HepG2 (cell line): Measurements from ENCODE around the gene CLCA1. TPM values are rescaled to one million over a fixed set of nuclear protein-coding genes. Genes with fewer than 3 reads are reported as not detected.

Source experiments
- ATAC-seq: fragments of 200-7000 bp; cut with Tn5 transposase; 3 replicates; pipeline ENCODE4 v1.9.1; 2020; ENCODE audit warnings: mild to moderate bottlenecking, moderate library complexity
- BruUV-seq: library from RNA; stranded (reverse); fragments of 400-500 nt; replicated peaks from 2 replicates; lab custom pipeline; 2021; lab: Mats Ljungman, UMichigan
- CTCF ChIA-PET: fragments of 300-600 bp; formaldehyde crosslinking; extraction: SDS; loops from one replicate; lab custom pipeline; 2021; ENCODE audit warnings: low total read pairs, inconsistent platforms, low intra/inter-chr PET ratio; lab: Yijun Ruan, JAX
- POLR2A ChIA-PET: fragments of 350-600 bp; sonication (Branson Sonifier 250); formaldehyde crosslinking; loops from one replicate; lab custom pipeline; 2020; ENCODE audit warnings: antibody characterized with exemption, inconsistent platforms; lab: Yijun Ruan, JAX
- DNase-seq: peaks from one replicate; pipeline ENCODE4 v3.0.0-alpha.2; 2015; ENCODE audit warnings: low spot score
- FAIRE-seq: peaks from 3 replicates; lab custom pipeline; 2011; peaks lifted over from hg19 to GRCh38; lab: Jason Lieb, UNC
- H2AFZ ChIP-seq: one replicate; pipeline ENCODE4 v1.6.1; 2011; ENCODE audit warnings: low read length, inconsistent platforms
- H3K27ac ChIP-seq: fragments of 300-600 bp; 3 replicates; pipeline ENCODE4 v1.8.0; 2011; ENCODE audit warnings: mixed run types, mild to moderate bottlenecking, mixed read lengths, low read length, inconsistent platforms; ENCODE audit not compliant: insufficient read depth; ENCODE audit errors: extremely low read length
- H3K27me3 ChIP-seq, 2 experiments: fragments of 200-600 bp in 1 of 2; 2 replicates in 1 of 2; 3 replicates in 1 of 2; pipeline versions ENCODE4 v1.6.0 to v1.8.0; 2011; ENCODE audit warnings: low read length in 2 of 2, mild to moderate bottlenecking in 2 of 2, moderate library complexity in 2 of 2, inconsistent platforms in 1 of 2; ENCODE audit not compliant: insufficient read depth in 2 of 2, control insufficient read depth in 1 of 2
- H3K36me3 ChIP-seq, 2 experiments: fragments of 200-600 bp in 1 of 2; replicated peaks in 1 of 2; 2 replicates in 1 of 2; 3 replicates in 1 of 2; pipeline versions ENCODE4 v1.5.1 to v1.8.0; 2011; ENCODE audit warnings: low read length in 2 of 2, inconsistent platforms in 1 of 2; ENCODE audit not compliant: insufficient read depth in 2 of 2, control insufficient read depth in 1 of 2
- H3K4me1 ChIP-seq: 2 replicates; pipeline ENCODE4 v1.5.1; 2012; ENCODE audit warnings: low read length, inconsistent platforms; ENCODE audit not compliant: insufficient read depth
- H3K4me2 ChIP-seq: 2 replicates; pipeline ENCODE4 v1.6.0; 2011; ENCODE audit warnings: low read depth, low read length, inconsistent platforms
- H3K4me3 ChIP-seq, 3 experiments: fragments of 200-600 bp in 1 of 3; sonication (generic), shearing (Covaris generic) in 1 of 3; replicated peaks in 1 of 3; 2 replicates each; pipeline ENCODE4 v1.5.1; 2011 to 2016; ENCODE audit warnings: low read length in 3 of 3, inconsistent platforms in 2 of 3, low read depth in 2 of 3, mild to moderate bottlenecking in 2 of 3, control low read depth in 1 of 3, mixed read lengths in 1 of 3; ENCODE audit not compliant: insufficient read depth in 1 of 3
- H3K79me2 ChIP-seq: one replicate; pipeline ENCODE4 v1.6.1; 2011; ENCODE audit warnings: low read length, inconsistent platforms; ENCODE audit not compliant: insufficient read depth
- H3K9ac ChIP-seq: 2 replicates; pipeline ENCODE4 v1.6.0; 2011; ENCODE audit warnings: mild to moderate bottlenecking, low read depth, low read length, inconsistent platforms; ENCODE audit not compliant: insufficient read depth
- H3K9me3 ChIP-seq: 2 replicates; pipeline ENCODE4 v1.5.1; 2012; ENCODE audit warnings: mild to moderate bottlenecking, low read length
- H4K20me1 ChIP-seq: 2 replicates; pipeline ENCODE4 v1.6.0; 2011; ENCODE audit warnings: inconsistent platforms, mild to moderate bottlenecking, low read length, moderate library complexity; ENCODE audit not compliant: insufficient read depth
- PHF5A ChIP-seq: IDR thresholded peaks from one replicate; pipeline ENCODE4 v1.6.1; 2018; ENCODE audit warnings: low read depth, missing genetic modification reagents; ENCODE audit not compliant: unreplicated experiment
- in situ Hi-C: cut with HindIII; loops from 2 replicates; pipeline ENCODE4 v1.10.0; 2017; ENCODE audit warnings: low pct_unique_long_range_greater_than_20kb; ENCODE audit not compliant: extremely low pct_ligation_motif_present
- intact Hi-C: fragments of 100-400 bp; cut with micrococcal nuclease; formaldehyde crosslinking; loops from one replicate; pipeline ENCODE4 v1.10.0; 2022; ENCODE audit not compliant: unreplicated experiment
- polyA plus RNA-seq, 8 experiments: library from polyadenylated mRNA; depleted of rRNA in 3 of 8; stranded (reverse) in 7 of 8; unstranded in 1 of 8; fragments of >200 nt; fragmentation: Illumina TruSeq in 4 of 8; extraction: Trizol in 4 of 8; gene quantifications; 2 replicates each; pipeline versions ENCODE4 v1.2.1 to v1.2.3, GENCODE V29; 2011 to 2016; ENCODE audit warnings: low read depth in 4 of 8, missing spikeins in 1 of 8, mixed read lengths in 1 of 8; ENCODE audit not compliant: insufficient read depth in 1 of 8
- total RNA-seq, 5 experiments: library from RNA; depleted of rRNA; stranded (reverse); fragments of >200 nt; fragmentation: Illumina TruSeq; extraction: Trizol; gene quantifications; 2 replicates each; pipeline ENCODE4 v1.2.3, GENCODE V29; 2016; ENCODE audit warnings: low read depth in 1 of 5
- TF ChIP-seq, protein P1 (sequence below): sonication (generic); formaldehyde crosslinking; IDR thresholded peaks from one replicate; pipeline ENCODE4 v1.5.1; 2020; ENCODE audit warnings: mild to moderate bottlenecking, missing genetic modification reagents; ENCODE audit errors: not compliant biosample characterization

Gene CLCA1
- total and polyA plus RNA-seq, 2 of the 13 experiments (the other 11 are each of a cell fraction or from before 2014, with no cell fraction given), result not detected

GRCh38 chr1:86430376-86430775 is 38.4 kb upstream of the CLCA1 start (continued):
- TF ChIP-seq, protein P1, sequence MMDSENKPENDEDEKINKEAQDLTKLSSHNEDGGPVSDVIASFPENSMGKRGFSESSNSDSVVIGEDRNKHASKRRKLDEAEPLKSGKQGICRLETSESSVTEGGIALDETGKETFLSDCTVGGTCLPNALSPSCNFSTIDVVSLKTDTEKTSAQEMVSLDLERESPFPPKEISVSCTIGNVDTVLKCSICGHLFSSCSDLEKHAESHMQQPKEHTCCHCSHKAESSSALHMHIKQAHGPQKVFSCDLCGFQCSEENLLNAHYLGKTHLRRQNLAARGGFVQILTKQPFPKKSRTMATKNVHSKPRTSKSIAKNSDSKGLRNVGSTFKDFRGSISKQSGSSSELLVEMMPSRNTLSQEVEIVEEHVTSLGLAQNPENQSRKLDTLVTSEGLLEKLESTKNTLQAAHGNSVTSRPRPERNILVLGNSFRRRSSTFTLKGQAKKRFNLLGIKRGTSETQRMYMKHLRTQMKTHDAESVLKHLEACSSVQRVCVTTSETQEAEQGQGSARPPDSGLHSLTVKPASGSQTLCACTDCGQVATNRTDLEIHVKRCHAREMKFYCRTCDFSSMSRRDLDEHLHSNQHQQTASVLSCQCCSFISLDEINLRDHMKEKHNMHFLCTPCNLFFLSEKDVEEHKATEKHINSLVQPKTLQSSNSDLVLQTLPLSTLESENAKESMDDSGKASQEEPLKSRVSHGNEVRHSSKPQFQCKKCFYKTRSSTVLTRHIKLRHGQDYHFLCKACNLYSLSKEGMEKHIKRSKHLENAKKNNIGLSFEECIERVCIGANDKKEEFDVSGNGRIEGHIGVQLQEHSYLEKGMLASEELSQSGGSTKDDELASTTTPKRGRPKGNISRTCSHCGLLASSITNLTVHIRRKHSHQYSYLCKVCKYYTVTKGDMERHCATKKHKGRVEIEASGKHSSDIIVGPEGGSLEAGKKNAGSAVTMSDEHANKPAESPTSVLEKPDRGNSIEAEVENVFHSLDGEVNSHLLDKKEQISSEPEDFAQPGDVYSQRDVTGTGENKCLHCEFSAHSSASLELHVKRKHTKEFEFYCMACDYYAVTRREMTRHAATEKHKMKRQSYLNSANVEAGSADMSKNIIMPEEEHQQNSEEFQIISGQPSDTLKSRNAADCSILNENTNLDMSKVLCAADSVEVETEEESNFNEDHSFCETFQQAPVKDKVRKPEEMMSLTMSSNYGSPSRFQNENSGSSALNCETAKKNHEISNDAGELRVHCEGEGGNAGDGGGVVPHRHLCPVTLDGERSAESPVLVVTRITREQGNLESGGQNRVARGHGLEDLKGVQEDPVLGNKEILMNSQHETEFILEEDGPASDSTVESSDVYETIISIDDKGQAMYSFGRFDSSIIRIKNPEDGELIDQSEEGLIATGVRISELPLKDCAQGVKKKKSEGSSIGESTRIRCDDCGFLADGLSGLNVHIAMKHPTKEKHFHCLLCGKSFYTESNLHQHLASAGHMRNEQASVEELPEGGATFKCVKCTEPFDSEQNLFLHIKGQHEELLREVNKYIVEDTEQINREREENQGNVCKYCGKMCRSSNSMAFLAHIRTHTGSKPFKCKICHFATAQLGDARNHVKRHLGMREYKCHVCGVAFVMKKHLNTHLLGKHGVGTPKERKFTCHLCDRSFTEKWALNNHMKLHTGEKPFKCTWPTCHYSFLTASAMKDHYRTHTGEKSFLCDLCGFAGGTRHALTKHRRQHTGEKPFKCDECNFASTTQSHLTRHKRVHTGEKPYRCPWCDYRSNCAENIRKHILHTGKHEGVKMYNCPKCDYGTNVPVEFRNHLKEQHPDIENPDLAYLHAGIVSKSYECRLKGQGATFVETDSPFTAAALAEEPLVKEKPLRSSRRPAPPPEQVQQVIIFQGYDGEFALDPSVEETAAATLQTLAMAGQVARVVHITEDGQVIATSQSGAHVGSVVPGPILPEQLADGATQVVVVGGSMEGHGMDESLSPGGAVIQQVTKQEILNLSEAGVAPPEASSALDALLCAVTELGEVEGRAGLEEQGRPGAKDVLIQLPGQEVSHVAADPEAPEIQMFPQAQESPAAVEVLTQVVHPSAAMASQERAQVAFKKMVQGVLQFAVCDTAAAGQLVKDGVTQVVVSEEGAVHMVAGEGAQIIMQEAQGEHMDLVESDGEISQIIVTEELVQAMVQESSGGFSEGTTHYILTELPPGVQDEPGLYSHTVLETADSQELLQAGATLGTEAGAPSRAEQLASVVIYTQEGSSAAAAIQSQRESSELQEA (CRISPR knock-in tag), result no peak

- ATAC-seq (no peak), DNase-seq (no peak), FAIRE-seq (no peak)
- Histone ChIP-seq H3K4me1 (no peaks in the 10 kb centered on the region), H3K9me3 (no peaks in the 10 kb centered on the region), H3K9ac (no peak overlapping the region), H3K27ac (no peak overlapping the region), H3K79me2 (no peaks in the 10 kb centered on the region), H2AFZ (no peak overlapping the region), H4K20me1 (no peaks in the 10 kb centered on the region), H3K4me3 (no peak overlapping the region), H3K4me2 (no peak overlapping the region), H3K36me3 (no peaks in the 10 kb centered on the region), H3K27me3 (no peaks in the 10 kb centered on the region; a peak in 1 of 5 replicates)
- ChIA-PET CTCF (no interaction called here), POLR2A (no interaction called here)
- in situ Hi-C loops, result no loop called here
- intact Hi-C loops, result no loop called here
- TF ChIP-seq PHF5A (CRISPR knock-in tag), result no peak
- no TSS peak for BruUV-seq
Measured at GRCh38 chr1:86434059-86434458, 34.7 kb upstream of the CLCA1 start.
